Prostate gland (tissue), 2 donors: Measurements from ENCODE around the gene PCDHGB7. TPM values are rescaled to one million over a fixed set of nuclear protein-coding genes. Genes with fewer than 3 reads are reported as not detected.
A peak's percentile ranks its signal among the peaks of the same experiment; 100 is the strongest.
"Not testable (repeated sequence)": the region's sequence is repeated elsewhere in the genome, so short reads cannot be mapped to it uniquely, and the experiment has no call there.

Experiments
- DNase-seq: peaks from one replicate; pipeline ENCODE4 v3.0.0-alpha.2; 2019; ENCODE audit warnings: low spot score
- H3K27ac ChIP-seq, 2 donors: fragments of 200-600 bp; sonication (generic); 2 replicates each; pipeline ENCODE4 v1.5.1; 2017 to 2019
- H3K27me3 ChIP-seq: fragments of 200-600 bp; sonication (generic); replicated peaks from 2 replicates; pipeline ENCODE4 v1.5.1; 2019; ENCODE audit not compliant: insufficient read depth
- H3K36me3 ChIP-seq, 2 donors: fragments of 200-600 bp; sonication (generic); 1 replicate in 1 of 2; 2 replicates in 1 of 2; pipeline versions ENCODE4 v1.5.1 to v1.8.1; 2017 to 2019
- H3K4me1 ChIP-seq: fragments of 200-600 bp; sonication (generic); replicated peaks from 2 replicates; pipeline ENCODE4 v1.5.1; 2019
- H3K4me3 ChIP-seq, 2 donors: fragments of 200-600 bp; sonication (generic); 2 replicates each; pipeline ENCODE4 v1.5.1; 2017 to 2019
- H3K9me3 ChIP-seq: fragments of 200-600 bp; sonication (generic); 2 replicates; pipeline ENCODE4 v1.5.1; 2017
- CTCF ChIP-seq, 4 experiments: fragments of 200-600 bp in 2 of 4; fragments of 450-650 bp in 2 of 4; sonication (generic) in 2 of 4; IDR thresholded peaks; 1 replicate in 3 of 4; 2 replicates in 1 of 4; pipeline ENCODE4 v1.5.1; 2016 to 2019; ENCODE audit warnings: antibody characterized with exemption in 4 of 4, mild to moderate bottlenecking in 2 of 4, moderate library complexity in 2 of 4
- POLR2A ChIP-seq: fragments of 450-650 bp; IDR thresholded peaks from one replicate; pipeline ENCODE4 v1.6.1; 2016; ENCODE audit warnings: antibody characterized with exemption, mild to moderate bottlenecking
- POLR2AphosphoS5 ChIP-seq: sonication (generic); formaldehyde crosslinking; IDR thresholded peaks from one replicate; pipeline ENCODE4 v1.6.1; 2017; ENCODE audit warnings: antibody characterized with exemption
- WGBS: methylation state at CpG from one replicate; pipeline ENCODE4 v1.1.5; 2018; 5-methylcytosine and 5-hydroxymethylcytosine counted together
- intact Hi-C: fragments of 100-400 bp; cut with DNase I; formaldehyde crosslinking; loops from one replicate; pipeline ENCODE4 v1.14.2; 2022
- total RNA-seq, 2 donors: library from RNA; depleted of rRNA; stranded (reverse); fragments of >200 nt; gene quantifications; one replicate each; pipeline ENCODE4 v1.1.0, GENCODE V29; 2016

Gene PCDHGB7
- total RNA-seq, 2 donors from 2014 or later, result 7.0 to 14.6 TPM

GRCh38 chr5:141374627-141375026, 42.9 kb upstream of the PCDHGB7 start:
- DNase-seq, result no peak

GRCh38 chr5:141375444-141376155, 41.9 kb upstream of the PCDHGB7 start:
- H3K36me3 ChIP-seq, DNase-seq, H3K27me3 ChIP-seq, H3K4me3 ChIP-seq, intact Hi-C loops, H3K9me3 ChIP-seq, H3K27ac ChIP-seq, H3K4me1 ChIP-seq: not testable (repeated sequence)
- 29% methylated on average over 8 of the region's 48 CpGs for WGBS

More at GRCh38 chr5:141374627-141375026, 42.9 kb upstream of the PCDHGB7 start:
- H3K9me3 ChIP-seq, result no peaks in the 10 kb centered on the region
- peaks cover 4% of the 10 kb centered on the region for H3K27me3 ChIP-seq
- no peaks in the 10 kb centered on the region for H3K4me1 ChIP-seq
- 39% methylated on average over 14 of the region's 14 CpGs for WGBS
- no peaks in the 10 kb centered on the region for H3K36me3 ChIP-seq
- no peak overlapping the region for H3K4me3 ChIP-seq
- H3K27ac ChIP-seq, result no peak overlapping the region
- TF ChIP-seq POLR2A, result no peak
- no peak for TF ChIP-seq POLR2AphosphoS5
- TF ChIP-seq CTCF (IDR thresholded peaks at IDR 0.05), result no peak
- intact Hi-C loops, result no loop called here

- Histone ChIP-seq H3K4me1 (no peaks in the 10 kb centered on the region), H3K36me3 (no peaks in the 10 kb centered on the region), H3K4me3 (peak within 1 kb of the TSS; percentile 11 to 17), H3K27ac (no peak within 1 kb of the TSS), H3K27me3 (no peaks in the 10 kb centered on the region), H3K9me3 (no peaks in the 10 kb centered on the region)
- WGBS, result 15% methylated on average over 37 of the region's 37 CpGs
- TF ChIP-seq POLR2A, result no peak
- TF ChIP-seq CTCF (IDR thresholded peaks at IDR 0.05), result peak in 1 of 4 experiments; percentile 8
- intact Hi-C loops, result no loop called here
- no peak for DNase-seq
Observed at GRCh38 chr5:141382469-141383294, 34.8 kb upstream of the PCDHGB7 start, which contains the start of gene PCDHGA7. Gene PCDHGA7 (plus strand): TSS chr5:141382742. CDS start chr5:141382900, 158 bp downstream.

- Histone ChIP-seq H3K4me3 (no peak overlapping the region), H3K36me3 (no peaks in the 10 kb centered on the region), H3K27me3 (no peaks in the 10 kb centered on the region), H3K9me3 (no peaks in the 10 kb centered on the region), H3K4me1 (no peaks in the 10 kb centered on the region), H3K27ac (no peak overlapping the region)
- WGBS, result 24% methylated on average over 21 of the region's 21 CpGs
- intact Hi-C loops, result no loop called here
- TF ChIP-seq POLR2A (no peak), CTCF (IDR thresholded peaks at IDR 0.05) (no peak), POLR2AphosphoS5 (no peak)
- DNase-seq, result no peak
Observed at GRCh38 chr5:141383345-141383744, 34.1 kb upstream of the PCDHGB7 start.

- Histone ChIP-seq H3K27me3 (peaks cover 1% of the 10 kb centered on the region), H3K4me3 (no peak overlapping the region), H3K27ac (no peak overlapping the region), H3K36me3 (no peaks in the 10 kb centered on the region), H3K4me1 (no peaks in the 10 kb centered on the region), H3K9me3 (no peaks in the 10 kb centered on the region)
- no peak for DNase-seq
- TF ChIP-seq POLR2AphosphoS5, result no peak
- no peak for TF ChIP-seq CTCF (IDR thresholded peaks at IDR 0.05)
- TF ChIP-seq POLR2A, result no peak
- intact Hi-C loops, result no loop called here
- WGBS, result 31% methylated on average over 30 of the region's 43 CpGs
Observed at GRCh38 chr5:141384471-141385267, 32.8 kb upstream of the PCDHGB7 start.
